ENCODE measurements around the gene MCC.

The MCC gene

DNA sequence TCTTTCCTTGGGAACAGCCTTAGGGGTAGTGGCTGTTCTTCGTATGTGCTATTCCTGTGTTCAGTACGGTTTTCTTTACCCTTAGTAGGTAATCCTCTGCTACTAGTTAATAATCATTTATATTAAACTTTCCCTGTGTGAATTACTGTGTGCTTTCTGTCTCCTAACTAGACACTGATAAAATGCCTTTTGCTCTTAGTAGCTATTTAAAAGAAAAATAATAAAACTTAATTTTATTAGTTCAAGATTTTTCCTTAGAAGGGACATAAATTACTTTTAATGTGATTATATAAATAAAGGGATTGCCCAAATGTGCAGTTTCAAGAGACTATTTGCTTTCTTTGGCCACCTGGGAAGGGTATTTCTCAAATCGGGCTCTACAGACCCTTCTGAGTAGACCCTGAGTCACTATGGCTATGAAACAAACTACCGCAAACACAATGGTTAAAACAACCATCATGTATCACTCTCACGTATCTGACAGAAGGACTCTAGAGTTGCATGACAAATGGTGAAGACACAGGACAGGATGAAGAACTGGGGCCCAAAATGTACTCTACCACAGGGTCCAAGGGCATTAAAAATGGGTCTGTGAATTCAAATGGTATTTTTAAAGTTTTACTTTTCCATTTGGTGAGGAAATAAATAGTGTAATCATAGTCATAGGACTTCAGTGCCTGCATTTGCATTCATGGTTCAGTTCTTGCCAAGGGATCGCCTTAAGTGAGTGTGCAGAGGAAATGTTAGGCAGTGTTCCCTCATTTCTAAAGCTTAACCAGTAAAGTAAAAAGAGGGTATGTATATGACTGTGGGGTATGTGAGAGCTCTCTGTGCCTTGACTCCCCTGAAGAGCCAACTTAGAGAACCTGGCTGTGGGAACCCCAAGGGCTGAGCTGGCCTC, 150.5 kb downstream of the MCC start:
- H3K27ac ChIP-seq (ENCODE audit: low read depth, low read length): no peak overlapping the region
- no peak overlapping the region for H3K9ac ChIP-seq (ENCODE audit: low read length)
- peaks cover 7% of the 10 kb centered on the region for H3K4me1 ChIP-seq (ENCODE audit: insufficient read depth, low read length)
- no peak overlapping the region for H3K4me3 ChIP-seq (ENCODE audit: low read depth in 1 of 2, low read length in 2 of 2)
- H3K36me3 ChIP-seq (ENCODE audit: insufficient read depth, low read length): no peaks in the 10 kb centered on the region
- H3K9me3 ChIP-seq (ENCODE audit: low read length): no peaks in the 10 kb centered on the region
- H3K27me3 ChIP-seq (ENCODE audit: control insufficient read depth in 1 of 2, insufficient read depth in 2 of 2, low read length in 2 of 2): no peaks in the 10 kb centered on the region

DNA sequence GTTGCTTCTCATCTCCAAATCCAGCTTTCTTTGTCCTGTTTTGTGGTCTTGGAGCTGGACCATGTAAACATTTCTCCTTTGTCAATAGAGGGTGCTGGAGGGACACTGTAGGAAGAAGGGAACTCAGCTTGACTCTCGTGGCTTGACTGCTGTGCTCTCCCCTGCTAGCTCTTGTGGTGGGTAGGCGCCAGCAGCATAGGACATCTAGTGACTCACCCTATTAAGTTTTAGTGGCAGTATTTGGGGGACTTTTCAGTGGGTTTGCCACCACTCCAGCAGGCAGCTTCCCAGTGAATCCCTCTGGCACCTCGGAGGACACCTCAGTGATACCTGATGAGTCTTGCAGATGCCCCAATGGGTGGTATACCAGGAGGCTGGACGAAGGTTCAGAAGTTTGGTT, 151.3 kb downstream of the MCC start:
- H3K4me1 ChIP-seq (ENCODE audit: insufficient read depth, low read length): peaks cover 7% of the 10 kb centered on the region
- no peaks in the 10 kb centered on the region for H3K36me3 ChIP-seq (ENCODE audit: insufficient read depth, low read length)
- H3K27ac ChIP-seq (ENCODE audit: low read depth, low read length): no peak overlapping the region
- H3K4me3 ChIP-seq (ENCODE audit: low read depth in 1 of 2, low read length in 2 of 2): no peak overlapping the region
- no peak overlapping the region for H3K9ac ChIP-seq (ENCODE audit: low read length)
- no peaks in the 10 kb centered on the region for H3K9me3 ChIP-seq (ENCODE audit: low read length)
- H3K27me3 ChIP-seq (ENCODE audit: control insufficient read depth in 1 of 2, insufficient read depth in 2 of 2, low read length in 2 of 2): no peaks in the 10 kb centered on the region

DNA sequence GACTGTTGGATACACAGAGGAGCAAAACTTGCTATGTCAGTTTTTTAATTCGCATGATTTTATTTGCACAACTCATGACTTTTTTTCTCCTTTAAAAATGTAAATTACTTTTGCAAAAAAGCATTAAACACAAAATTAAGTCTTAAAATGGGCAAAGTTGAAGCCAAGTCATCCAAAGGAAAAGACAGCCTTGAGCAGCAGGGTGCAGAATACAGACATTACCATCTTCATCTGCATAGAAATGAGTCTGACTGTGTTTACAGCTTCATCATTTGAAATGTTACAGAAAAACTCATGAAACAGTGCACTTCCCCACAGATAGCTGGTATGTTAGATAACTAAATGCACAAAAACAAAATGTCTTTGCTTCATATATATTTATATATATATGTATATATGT, 154.8 kb downstream of the MCC start:
- Histone ChIP-seq H3K27me3 (ENCODE audit: control insufficient read depth in 1 of 2, insufficient read depth in 2 of 2, low read length in 2 of 2) (no peaks in the 10 kb centered on the region), H3K9ac (ENCODE audit: low read length) (no peak overlapping the region), H3K9me3 (ENCODE audit: low read length) (no peaks in the 10 kb centered on the region), H3K4me1 (ENCODE audit: insufficient read depth, low read length) (peaks cover 9% of the 10 kb centered on the region), H3K27ac (ENCODE audit: low read depth, low read length) (no peak overlapping the region), H3K4me3 (ENCODE audit: low read depth in 1 of 2, low read length in 2 of 2) (no peak overlapping the region), H3K36me3 (ENCODE audit: insufficient read depth, low read length) (no peaks in the 10 kb centered on the region)

DNA sequence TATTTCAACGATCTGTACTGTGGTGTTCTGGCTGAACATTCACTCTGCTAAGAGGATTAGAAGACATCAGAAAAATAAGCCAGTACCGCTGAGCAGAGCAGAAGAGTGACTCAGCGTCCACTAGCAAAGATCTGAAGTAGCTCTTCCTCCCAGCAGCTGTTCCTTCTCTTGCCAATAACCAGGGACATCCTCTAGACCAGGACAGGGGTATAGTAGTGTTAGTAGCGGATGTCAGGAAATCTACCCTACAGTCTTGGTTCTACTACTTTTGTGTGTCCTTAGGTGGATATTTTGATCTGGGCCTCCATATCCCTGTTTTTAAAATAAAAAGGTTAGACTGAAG, 157.1 kb downstream of the MCC start:
- Histone ChIP-seq H3K9ac (ENCODE audit: low read length) (no peak overlapping the region), H3K36me3 (ENCODE audit: insufficient read depth, low read length) (no peaks in the 10 kb centered on the region), H3K27ac (ENCODE audit: low read depth, low read length) (no peak overlapping the region), H3K27me3 (ENCODE audit: control insufficient read depth in 1 of 2, insufficient read depth in 2 of 2, low read length in 2 of 2) (no peaks in the 10 kb centered on the region), H3K9me3 (ENCODE audit: low read length) (no peaks in the 10 kb centered on the region), H3K4me1 (ENCODE audit: insufficient read depth, low read length) (peaks cover 5% of the 10 kb centered on the region), H3K4me3 (ENCODE audit: low read depth in 1 of 2, low read length in 2 of 2) (no peak overlapping the region)

DNA sequence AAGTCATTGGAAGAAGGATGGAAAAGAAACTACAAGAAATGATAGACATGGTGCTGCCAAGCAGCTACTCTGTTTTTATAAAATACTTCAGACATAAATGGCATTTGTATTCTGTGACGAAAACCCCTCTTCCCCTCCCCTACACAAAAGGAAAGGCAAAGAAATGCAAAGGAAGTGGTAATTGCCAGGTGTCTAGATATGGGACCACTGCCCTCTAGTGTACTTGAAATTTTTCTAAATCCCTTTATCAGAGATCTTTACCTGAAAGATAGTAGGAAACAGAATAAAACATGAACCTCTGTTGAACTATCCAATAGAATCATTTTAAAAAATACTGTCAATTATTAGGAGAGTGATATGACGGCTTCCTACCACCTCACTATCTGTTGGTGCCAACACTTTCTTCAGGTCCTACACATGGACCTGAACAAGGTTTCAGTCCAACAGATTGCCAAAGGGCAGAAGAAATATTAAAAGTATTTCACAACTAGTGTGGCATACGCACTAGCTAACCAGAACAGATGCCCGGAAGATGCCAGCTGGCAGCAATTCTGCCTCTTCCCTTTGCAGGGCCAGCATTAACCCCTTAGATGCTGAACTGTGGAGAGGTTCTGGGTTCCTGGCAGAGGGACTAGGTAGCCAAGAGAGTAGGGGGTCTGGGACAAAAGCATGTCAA, 157.6 kb downstream of the MCC start:
- Histone ChIP-seq H3K4me1 (ENCODE audit: insufficient read depth, low read length) (peaks cover 5% of the 10 kb centered on the region), H3K27me3 (ENCODE audit: control insufficient read depth in 1 of 2, insufficient read depth in 2 of 2, low read length in 2 of 2) (no peaks in the 10 kb centered on the region), H3K9me3 (ENCODE audit: low read length) (no peaks in the 10 kb centered on the region), H3K27ac (ENCODE audit: low read depth, low read length) (no peak overlapping the region), H3K4me3 (ENCODE audit: low read depth in 1 of 2, low read length in 2 of 2) (no peak overlapping the region), H3K36me3 (ENCODE audit: insufficient read depth, low read length) (no peaks in the 10 kb centered on the region), H3K9ac (ENCODE audit: low read length) (no peak overlapping the region)

DNA sequence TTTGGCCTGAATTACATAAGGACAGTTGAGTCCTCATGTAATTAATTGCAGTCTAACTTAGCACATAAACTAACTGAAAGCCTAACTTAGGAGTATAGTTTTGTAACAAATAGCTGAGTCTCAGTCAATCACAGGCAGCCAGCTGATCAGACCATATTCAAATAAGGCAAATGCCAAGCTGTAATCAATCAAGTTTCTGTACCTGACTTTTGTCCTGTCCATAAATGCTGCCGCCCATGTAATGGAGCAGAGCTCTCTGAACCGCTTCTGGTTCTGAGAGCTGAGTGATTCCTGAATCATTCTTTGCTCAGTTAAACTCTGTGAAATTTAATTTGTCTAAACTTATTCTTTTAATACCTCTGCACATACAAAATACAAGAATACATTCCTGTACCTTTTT, 158.3 kb downstream of the MCC start:
- Histone ChIP-seq H3K36me3 (ENCODE audit: insufficient read depth, low read length) (no peaks in the 10 kb centered on the region), H3K9me3 (ENCODE audit: low read length) (no peaks in the 10 kb centered on the region)

DNA sequence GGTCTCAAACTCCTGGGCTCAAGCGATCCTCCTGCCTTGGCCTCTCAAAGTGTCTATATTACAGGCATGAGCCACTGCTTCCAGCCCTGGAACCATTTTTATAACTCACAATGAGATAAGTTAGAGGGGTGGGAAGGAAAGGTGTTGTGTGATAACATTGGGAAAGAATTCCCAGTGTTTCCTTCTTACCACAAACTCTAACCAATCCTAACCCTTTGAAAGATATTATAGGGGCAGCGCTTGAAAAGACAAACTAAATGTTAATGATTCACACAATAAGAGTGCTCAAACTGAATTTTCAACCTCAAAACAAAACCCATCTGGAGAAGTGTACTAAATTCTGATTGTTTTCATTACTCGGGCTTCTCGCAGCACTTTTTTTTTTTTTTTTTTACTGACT, 163.2 kb downstream of the MCC start:
- no peak overlapping the region for H3K27ac ChIP-seq (ENCODE audit: low read depth, low read length)
- no peak overlapping the region for H3K9ac ChIP-seq (ENCODE audit: low read length)
- no peaks in the 10 kb centered on the region for H3K36me3 ChIP-seq (ENCODE audit: insufficient read depth, low read length)
- H3K4me3 ChIP-seq (ENCODE audit: low read depth in 1 of 2, low read length in 2 of 2): no peak overlapping the region
- H3K4me1 ChIP-seq (ENCODE audit: insufficient read depth, low read length): no peaks in the 10 kb centered on the region
- no peaks in the 10 kb centered on the region for H3K27me3 ChIP-seq (ENCODE audit: control insufficient read depth in 1 of 2, insufficient read depth in 2 of 2, low read length in 2 of 2)
- H3K9me3 ChIP-seq (ENCODE audit: low read length): no peaks in the 10 kb centered on the region

More for the DNA sequence above, 158.3 kb downstream of the MCC start:
- Histone ChIP-seq H3K4me1 (ENCODE audit: insufficient read depth, low read length) (peaks cover 5% of the 10 kb centered on the region), H3K4me3 (ENCODE audit: low read depth in 1 of 2, low read length in 2 of 2) (no peak overlapping the region), H3K9ac (ENCODE audit: low read length) (no peak overlapping the region), H3K27ac (ENCODE audit: low read depth, low read length) (no peak overlapping the region), H3K27me3 (ENCODE audit: control insufficient read depth in 1 of 2, insufficient read depth in 2 of 2, low read length in 2 of 2) (no peaks in the 10 kb centered on the region)

DNA sequence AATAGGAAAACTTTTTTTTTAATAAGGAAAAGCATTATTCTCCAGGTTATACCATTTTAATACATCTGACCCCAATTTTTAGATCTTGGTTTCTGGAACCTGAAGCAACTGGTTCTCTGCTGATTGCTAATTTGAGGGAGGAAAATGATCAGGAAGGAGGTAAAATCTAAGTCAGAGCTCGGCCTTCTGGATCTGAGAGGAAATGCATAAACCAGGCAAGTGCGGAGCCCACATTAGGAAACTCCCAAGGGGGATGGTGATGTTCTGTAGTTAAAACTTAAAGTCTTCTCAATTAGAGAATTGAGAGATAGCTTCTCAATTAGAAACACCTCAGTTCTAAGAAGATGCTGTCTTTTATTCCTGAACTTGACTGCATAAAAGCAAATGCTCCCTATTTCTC, 167.0 kb downstream of the MCC start:
- no peaks in the 10 kb centered on the region for H3K4me1 ChIP-seq (ENCODE audit: insufficient read depth, low read length)
- no peak overlapping the region for H3K27ac ChIP-seq (ENCODE audit: low read depth, low read length)
- H3K27me3 ChIP-seq (ENCODE audit: control insufficient read depth in 1 of 2, insufficient read depth in 2 of 2, low read length in 2 of 2): no peaks in the 10 kb centered on the region

DNA sequence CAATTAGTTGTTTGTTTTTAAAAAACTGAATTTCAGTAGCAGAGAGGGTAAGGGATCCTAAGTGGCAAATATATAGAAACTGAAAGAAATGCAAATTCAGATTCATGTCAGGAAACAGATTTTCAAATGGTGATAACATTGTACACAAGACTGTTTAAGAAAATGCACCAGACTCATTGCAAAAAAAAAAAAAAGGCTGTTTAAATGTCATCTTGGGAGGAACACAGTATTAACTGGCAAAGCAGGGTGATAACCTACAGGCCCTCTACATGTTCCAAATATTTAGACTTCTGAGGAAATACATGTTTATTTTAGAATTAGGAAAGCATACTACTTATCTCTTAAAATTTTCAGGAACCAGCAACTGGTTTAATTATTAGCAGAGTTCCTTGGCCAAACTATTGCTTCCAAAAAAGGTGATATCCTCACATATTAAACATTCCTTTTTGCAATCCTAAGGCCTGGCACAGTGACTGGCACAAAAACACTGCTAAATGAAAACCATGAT, 167.9 kb downstream of the MCC start:
- H3K27ac ChIP-seq (ENCODE audit: low read depth, low read length): no peak overlapping the region
- no peaks in the 10 kb centered on the region for H3K9me3 ChIP-seq (ENCODE audit: low read length)
- no peaks in the 10 kb centered on the region for H3K4me1 ChIP-seq (ENCODE audit: insufficient read depth, low read length)
- no peaks in the 10 kb centered on the region for H3K27me3 ChIP-seq (ENCODE audit: control insufficient read depth in 1 of 2, insufficient read depth in 2 of 2, low read length in 2 of 2)
- no peaks in the 10 kb centered on the region for H3K36me3 ChIP-seq (ENCODE audit: insufficient read depth, low read length)
- H3K9ac ChIP-seq (ENCODE audit: low read length): no peak overlapping the region
- H3K4me3 ChIP-seq (ENCODE audit: low read depth in 1 of 2, low read length in 2 of 2): no peak overlapping the region

More for the DNA sequence above, 167.0 kb downstream of the MCC start:
- Histone ChIP-seq H3K36me3 (ENCODE audit: insufficient read depth, low read length) (no peaks in the 10 kb centered on the region), H3K4me3 (ENCODE audit: low read depth in 1 of 2, low read length in 2 of 2) (no peak overlapping the region), H3K9ac (ENCODE audit: low read length) (no peak overlapping the region), H3K9me3 (ENCODE audit: low read length) (no peaks in the 10 kb centered on the region)

DNA sequence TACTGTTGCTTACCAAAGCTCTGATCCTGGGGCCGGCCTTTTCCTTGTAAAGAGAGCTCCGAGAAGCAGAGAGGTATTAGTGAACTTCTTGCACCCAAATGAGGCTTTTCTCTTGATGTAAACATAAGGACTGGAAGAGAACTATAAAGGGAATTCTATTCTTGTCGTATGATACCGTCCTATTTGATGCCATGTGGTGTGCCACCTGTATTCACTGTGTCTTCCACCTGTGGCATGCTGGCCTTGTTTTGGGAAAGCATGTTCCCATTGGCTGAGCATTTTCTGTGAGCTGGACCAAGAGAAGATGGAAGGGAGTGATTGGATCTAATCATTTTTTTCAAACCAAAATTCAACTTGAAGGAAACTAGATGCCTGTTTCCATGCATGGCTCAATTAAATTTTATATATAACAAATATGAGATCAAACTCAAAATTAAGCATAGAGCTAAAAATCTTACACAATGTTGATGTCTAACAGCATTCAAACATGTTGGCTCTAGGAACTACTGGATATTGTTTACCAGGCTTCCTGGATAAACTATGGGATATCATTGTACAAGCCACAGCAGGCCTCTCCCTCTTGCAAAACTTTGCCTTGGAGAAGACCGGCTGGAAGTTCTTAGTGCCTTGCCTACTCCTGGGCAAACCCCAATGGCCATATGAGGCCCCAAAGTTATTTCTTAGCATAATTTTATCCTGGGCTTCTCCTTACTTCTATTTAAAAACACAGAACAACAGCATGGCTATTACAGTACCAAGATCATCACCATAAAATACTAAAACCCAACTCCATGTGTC, 168.8 kb downstream of the MCC start:
- Histone ChIP-seq H3K27me3 (ENCODE audit: control insufficient read depth in 1 of 2, insufficient read depth in 2 of 2, low read length in 2 of 2) (no peaks in the 10 kb centered on the region), H3K4me3 (ENCODE audit: low read depth in 1 of 2, low read length in 2 of 2) (no peak overlapping the region), H3K9ac (ENCODE audit: low read length) (no peak overlapping the region), H3K36me3 (ENCODE audit: insufficient read depth, low read length) (no peaks in the 10 kb centered on the region), H3K27ac (ENCODE audit: low read depth, low read length) (no peak overlapping the region), H3K9me3 (ENCODE audit: low read length) (no peaks in the 10 kb centered on the region), H3K4me1 (ENCODE audit: insufficient read depth, low read length) (no peaks in the 10 kb centered on the region)

DNA sequence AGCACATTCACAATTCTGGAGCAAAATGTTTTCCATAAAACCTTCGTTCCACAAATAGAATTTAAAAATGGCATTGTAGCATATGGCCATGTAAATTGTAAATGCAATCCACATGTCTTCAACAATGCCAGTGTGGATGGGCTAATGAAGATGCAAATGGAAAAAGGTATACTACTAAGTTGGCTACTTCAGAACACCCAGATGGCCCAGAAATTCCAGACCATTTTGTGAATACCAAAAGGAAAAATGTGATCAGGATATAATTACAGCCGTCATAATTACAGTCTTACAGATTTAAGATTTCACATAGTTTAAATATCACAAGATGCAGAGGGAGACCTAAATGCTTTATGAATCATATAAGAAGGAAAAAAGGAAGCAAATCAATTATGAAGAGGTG, 170.6 kb downstream of the MCC start:
- no peaks in the 10 kb centered on the region for H3K36me3 ChIP-seq (ENCODE audit: insufficient read depth, low read length)
- no peaks in the 10 kb centered on the region for H3K9me3 ChIP-seq (ENCODE audit: low read length)
- no peaks in the 10 kb centered on the region for H3K27me3 ChIP-seq (ENCODE audit: control insufficient read depth in 1 of 2, insufficient read depth in 2 of 2, low read length in 2 of 2)
- no peak overlapping the region for H3K27ac ChIP-seq (ENCODE audit: low read depth, low read length)
- H3K4me3 ChIP-seq (ENCODE audit: low read depth in 1 of 2, low read length in 2 of 2): no peak overlapping the region
- H3K4me1 ChIP-seq (ENCODE audit: insufficient read depth, low read length): no peaks in the 10 kb centered on the region
- H3K9ac ChIP-seq (ENCODE audit: low read length): no peak overlapping the region

Data from muscle layer of colon (tissue), 2 donors.